Liver (tissue), 2 donors: ENCODE data around the gene HNRNPR.

Source experiments
- TF ChIP-seq, protein P1 (sequence below): fragments of 150-350 bp; IDR thresholded peaks from 2 replicates; pipeline ENCODE4 v1.5.1; 2017; ENCODE audit warnings: improper control_type of control experiment, low read depth, low read length; ENCODE audit not compliant: missing input control
- TF ChIP-seq, protein P2 (sequence below): IDR thresholded peaks from 2 replicates; pipeline ENCODE4 v1.6.1; 2016; ENCODE audit warnings: antibody characterized with exemption
- donor health status: healthy.

DNA sequence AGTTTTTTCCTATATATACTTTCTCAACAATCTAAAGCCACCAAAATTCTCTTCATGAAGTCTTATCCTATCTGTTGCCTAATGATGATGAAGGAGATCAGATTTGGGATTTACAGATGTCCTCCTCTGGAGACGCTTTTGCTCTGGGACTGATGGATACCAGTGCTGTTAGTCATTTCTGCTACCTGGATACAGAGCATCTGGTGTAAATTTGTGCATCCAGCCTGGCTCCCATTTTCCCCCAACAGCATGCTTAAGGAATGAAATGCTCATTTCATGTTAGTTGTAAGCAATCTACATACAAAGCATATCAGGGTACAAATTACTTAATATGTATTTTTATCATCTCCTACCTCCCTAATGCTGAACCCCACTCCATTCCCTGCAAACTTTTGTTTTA is 57.7 kb downstream of the HNRNPR start:
- TF ChIP-seq, protein P1, sequence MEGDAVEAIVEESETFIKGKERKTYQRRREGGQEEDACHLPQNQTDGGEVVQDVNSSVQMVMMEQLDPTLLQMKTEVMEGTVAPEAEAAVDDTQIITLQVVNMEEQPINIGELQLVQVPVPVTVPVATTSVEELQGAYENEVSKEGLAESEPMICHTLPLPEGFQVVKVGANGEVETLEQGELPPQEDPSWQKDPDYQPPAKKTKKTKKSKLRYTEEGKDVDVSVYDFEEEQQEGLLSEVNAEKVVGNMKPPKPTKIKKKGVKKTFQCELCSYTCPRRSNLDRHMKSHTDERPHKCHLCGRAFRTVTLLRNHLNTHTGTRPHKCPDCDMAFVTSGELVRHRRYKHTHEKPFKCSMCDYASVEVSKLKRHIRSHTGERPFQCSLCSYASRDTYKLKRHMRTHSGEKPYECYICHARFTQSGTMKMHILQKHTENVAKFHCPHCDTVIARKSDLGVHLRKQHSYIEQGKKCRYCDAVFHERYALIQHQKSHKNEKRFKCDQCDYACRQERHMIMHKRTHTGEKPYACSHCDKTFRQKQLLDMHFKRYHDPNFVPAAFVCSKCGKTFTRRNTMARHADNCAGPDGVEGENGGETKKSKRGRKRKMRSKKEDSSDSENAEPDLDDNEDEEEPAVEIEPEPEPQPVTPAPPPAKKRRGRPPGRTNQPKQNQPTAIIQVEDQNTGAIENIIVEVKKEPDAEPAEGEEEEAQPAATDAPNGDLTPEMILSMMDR: no peak
- TF ChIP-seq, protein P2, sequence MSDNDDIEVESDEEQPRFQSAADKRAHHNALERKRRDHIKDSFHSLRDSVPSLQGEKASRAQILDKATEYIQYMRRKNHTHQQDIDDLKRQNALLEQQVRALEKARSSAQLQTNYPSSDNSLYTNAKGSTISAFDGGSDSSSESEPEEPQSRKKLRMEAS: no peak
